DMS53 treated with DMSO at 0.1 percent for 48 hours (cell line): ENCODE measurements around the gene CPA5.
"Not testable (repeated sequence)": the region's sequence is repeated elsewhere in the genome, so short reads cannot be mapped to it uniquely, and the experiment has no call there.

Experiments
- DNase-seq: peaks from one replicate; lab custom pipeline; 2025; ENCODE audit not compliant: unreplicated experiment; lab: John Stamatoyannopoulos, UW

CPA5 gene, protein sequence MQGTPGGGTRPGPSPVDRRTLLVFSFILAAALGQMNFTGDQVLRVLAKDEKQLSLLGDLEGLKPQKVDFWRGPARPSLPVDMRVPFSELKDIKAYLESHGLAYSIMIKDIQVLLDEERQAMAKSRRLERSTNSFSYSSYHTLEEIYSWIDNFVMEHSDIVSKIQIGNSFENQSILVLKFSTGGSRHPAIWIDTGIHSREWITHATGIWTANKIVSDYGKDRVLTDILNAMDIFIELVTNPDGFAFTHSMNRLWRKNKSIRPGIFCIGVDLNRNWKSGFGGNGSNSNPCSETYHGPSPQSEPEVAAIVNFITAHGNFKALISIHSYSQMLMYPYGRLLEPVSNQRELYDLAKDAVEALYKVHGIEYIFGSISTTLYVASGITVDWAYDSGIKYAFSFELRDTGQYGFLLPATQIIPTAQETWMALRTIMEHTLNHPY

DNA sequence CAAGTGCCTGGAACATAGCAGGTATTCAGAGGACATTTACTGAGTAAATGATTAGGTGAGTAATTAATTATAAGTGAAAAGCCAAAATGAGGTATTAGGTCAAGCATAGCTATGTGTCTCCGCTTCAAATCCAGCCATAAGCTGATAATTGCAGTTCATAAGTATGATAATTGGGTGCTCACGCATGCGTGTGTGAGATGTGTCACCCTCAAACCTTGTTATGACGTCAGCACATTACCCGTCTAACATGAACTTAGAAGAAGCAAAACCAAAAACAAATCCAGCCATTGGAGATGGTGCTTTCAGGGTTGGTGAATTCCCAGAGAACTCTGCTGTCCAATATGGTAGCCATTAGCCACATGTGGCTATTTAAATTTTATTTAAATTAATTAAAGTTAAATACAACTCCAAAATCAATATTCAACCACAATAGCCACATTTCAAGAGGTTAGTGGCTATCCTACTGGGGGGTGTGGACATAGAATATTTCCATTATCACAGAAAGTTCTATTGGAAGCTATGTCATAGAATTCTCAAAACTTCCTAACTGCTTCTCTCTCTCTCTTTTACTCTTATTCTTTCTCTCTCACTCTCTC, at the start of gene CPA5:
TSS of gene CPA5 (plus strand) at position 546 of the 596 bp plus-strand sequence. CDS start 1,670 bp downstream, outside the sequence.
- no peak for DNase-seq

DNA sequence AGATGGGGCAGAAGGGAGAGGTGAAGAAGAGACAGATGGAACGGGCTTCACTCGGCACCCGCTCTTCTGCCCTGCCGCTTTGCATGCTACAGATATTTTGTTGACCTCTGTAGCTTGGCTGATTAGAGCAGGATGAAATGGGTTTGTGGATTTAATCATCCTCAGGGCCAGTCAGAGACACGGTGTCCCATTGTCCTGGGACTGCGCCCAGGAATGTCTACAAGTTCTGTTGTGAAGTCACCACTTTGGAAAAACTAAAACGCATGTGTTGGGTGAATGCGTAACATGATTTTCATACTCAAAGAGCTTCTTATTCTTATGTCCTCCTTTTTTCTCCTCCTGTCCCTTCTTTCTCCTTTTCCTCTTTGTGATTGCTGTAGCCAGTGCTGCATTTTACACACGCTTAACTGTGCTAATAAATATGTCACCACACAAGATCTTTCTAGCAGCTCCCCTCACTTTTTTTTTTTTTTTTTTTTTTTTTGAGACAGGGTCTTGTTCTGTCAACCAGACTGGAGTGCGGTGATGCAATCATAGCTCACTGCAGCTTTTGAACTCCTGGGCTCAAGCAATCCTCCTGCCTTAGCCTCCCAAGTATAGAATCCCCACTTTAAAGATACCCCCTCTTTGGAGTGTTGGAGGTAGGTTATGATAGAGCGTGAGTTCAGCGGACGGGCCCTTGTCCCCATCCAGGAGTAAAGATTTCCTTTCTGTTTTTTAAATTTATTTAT, 48.2 kb upstream of the CPA5 start:
- DNase-seq, result no peak

DNA sequence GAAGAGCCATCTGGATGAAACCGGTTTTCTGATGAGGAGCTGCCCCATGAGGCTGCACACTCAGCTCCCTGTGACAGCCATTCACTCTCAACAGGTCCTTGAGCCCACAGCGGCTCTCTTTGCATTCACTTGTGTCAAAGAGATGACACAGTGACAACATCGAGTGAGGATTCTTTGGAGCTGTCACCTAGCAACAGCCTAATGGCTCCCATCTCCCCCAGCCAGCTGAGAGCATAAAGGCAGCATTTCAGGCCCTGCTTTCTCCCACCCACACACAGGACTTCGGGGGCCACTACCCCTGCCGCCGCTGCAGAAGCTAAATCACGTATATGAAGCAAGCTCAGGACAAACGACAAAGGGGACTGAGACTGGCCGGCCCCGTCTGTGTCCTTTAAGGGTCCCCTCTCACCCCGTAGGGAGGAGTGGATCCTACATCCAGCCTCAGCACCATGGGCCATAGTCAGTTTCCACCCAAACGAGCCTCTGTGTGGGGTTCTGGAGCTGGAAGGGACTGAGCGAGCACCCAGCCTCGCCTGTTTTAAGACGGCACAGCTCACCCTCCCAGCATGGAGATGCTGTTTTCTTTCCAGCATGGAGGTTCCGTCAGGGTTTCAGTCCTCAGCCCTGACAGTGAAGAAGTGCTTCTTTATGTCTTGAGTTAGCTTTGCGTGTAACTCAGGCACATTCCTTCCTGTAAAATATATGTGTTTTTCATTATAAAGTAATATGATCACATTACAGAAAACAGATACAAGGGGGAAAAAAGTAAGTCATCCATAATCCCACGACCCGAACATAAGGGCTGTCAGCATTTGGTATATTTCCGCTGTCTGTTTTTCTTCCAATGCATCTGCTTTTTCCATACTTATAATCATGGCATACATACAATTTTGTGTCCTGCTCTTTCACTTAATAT, 46.7 kb upstream of the CPA5 start:
- no peak for DNase-seq

DNA sequence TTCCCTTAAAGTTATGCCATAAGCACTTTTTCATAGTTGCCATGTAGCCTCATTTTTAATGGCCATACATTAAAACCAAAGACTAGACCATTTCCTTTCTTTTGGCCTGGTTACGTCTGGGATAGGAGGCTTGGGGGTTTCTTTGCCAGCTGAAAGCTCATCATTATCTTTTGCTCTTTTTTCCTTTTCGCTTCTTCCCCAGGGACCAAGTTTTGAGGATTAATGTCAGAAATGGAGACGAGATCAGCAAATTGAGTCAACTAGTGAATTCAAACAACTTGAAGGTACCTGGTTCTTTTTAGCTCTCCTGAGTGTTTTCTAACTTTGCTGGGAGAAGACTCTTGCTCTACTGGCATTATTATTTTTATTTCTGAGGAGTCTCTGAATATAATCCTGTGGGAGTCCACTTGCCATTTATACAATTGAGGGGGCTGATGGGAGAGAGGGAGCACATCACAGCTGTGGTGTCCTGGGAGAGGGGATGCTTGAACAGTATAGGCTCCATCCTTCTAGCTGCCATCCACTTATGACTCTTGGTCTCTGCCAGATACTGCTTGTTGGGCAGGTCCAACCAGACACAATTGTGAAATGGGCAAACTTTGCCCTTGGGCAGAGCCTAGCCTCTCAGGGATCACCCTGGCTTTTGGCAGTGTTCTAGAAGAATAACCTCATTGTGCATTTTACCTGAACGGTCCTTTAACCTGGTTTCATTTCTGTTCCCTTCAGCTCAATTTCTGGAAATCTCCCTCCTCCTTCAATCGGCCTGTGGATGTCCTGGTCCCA, 45.9 kb upstream of the CPA5 start:
- no peak for DNase-seq

DNA sequence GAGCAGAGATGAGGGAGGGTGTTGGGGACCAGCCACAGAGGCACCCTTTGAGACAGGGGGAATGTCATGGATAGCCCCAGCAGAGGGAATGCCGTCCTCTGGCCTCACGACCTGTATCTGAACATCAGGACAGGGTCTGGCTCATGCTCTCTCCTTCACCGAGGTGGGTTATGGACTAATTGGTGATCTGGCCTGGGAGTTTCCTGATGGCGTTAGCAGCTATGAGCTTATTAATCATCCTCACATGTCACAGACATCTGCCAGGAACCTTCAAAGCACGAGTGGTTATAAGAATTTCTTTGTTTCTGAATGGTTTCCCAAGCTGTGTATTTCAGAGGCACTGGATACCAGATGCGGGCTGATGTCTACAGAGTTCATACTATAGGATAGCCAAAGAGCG, 44.8 kb upstream of the CPA5 start:
- no peak for DNase-seq

DNA sequence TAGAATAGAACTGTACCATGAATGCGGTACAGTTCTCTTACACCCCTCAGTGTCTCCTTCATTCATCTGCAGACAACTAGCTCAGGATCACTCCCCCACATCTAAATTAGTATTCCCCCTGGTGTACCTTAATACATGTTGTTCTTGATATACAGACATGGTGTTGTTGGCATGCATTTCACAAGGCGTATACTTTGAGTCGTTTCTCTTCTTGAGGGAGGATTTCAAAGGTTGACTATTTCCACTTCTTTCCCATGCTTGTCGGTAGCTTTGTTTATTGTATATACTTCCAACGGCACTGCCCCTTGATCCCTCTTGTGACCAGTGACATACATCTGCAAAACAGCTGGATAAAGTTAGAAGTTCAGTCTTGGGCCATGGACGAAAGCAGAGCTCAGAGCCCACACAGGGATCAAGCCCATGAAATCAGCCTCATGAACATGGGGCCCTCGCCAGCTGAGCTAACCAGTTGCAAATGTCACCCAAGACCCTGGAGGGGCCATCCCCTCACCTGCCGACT, 43.1 kb upstream of the CPA5 start:
- DNase-seq, result no peak

DNA sequence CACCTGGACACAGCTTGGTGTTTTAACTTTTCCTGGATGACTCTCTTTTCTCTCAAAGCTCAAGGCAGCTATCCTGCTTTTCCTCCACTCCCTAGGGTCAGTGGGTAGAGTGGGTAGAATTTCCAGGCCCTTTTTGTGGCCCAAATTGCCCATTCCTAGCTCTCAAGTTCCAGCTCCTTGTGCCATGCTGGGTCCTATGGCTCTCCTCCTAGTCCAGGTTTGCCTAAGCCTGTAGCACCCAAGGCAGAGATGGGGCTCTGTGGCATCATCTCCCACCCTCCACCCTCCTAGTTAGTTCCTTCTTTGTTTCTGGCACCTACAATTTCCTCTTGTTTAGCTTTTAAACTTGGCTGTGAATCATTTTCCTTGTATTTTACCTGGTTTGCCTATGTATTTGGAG, 42.0 kb upstream of the CPA5 start:
- DNase-seq, result no peak

DNA sequence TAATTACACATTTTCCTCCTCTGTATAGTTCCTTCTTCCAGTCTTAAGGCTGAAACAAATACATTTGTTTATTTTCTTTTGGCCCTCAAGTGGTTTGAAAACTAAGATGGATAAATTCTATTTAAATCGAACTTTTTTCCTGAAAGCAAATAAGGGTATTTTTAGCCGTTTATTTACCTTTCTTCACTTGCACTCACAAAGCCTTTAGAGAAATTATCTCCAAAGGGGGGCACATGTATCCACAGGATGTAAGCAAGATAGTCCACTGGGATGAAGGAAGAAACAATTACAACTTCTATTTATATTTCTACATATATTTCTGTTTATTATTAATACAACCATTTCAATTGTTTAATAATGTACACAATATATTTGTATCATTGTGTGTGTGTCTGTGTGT, 41.5 kb upstream of the CPA5 start:
- no peak for DNase-seq

DNA sequence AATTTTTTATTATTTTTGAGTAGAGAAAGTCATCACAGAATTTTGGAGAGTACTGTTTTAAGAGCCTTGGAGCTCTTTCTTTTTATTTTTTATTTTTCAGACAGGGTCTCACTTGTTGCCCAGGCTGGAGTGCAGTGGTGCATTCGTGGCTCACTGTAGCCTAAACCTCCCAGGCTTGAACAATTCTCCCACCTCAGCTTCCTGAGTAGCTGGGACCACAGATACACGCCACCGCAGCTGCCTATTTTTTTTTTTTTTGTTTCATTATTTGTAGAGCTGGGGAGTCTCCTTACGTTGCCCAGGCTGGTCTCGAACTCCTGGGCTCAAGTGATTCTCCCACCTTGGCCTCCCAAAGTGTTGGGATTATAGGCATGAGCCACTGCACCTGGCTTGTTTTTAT, 41.1 kb upstream of the CPA5 start:
- no peak for DNase-seq

DNA sequence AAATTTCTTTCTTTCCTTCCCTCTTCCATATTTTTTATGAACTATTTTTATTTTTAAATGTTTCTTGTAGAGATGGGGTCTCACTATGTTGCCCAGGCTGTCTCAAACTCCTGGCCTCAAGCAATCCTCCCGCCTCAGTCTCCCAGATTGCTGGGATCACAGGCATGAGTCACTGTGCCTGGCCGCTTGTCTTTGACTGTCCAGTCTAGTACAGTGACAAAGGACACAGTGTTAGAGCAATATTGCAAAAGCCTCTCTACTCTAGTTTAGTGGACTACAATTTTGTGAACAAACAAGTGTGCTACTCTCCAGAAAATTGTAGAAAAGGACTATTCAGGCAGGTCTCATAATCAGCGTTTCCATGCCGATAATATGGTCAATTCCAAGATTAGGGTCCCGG, 40.6 kb upstream of the CPA5 start:
- DNase-seq, result no peak

DNA sequence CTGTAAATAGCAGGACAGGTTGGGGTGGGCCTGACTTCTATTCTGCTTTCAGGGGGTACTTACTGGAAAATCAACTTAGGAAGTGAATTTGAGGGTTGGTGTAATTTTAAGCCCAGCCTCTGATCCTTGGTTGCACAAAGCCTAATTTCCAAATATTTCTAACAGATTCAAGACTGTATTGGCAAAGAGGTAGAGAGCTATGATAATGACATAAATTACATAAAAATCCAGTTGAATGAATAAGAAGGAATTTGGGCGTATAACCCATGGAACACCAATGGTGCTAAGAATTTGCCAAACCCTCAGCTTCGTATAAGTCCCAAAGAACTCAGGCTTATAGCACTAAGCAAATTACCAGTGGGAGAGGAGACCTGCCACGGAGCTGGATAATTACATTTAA, 39.7 kb upstream of the CPA5 start:
- DNase-seq, result no peak

DNA sequence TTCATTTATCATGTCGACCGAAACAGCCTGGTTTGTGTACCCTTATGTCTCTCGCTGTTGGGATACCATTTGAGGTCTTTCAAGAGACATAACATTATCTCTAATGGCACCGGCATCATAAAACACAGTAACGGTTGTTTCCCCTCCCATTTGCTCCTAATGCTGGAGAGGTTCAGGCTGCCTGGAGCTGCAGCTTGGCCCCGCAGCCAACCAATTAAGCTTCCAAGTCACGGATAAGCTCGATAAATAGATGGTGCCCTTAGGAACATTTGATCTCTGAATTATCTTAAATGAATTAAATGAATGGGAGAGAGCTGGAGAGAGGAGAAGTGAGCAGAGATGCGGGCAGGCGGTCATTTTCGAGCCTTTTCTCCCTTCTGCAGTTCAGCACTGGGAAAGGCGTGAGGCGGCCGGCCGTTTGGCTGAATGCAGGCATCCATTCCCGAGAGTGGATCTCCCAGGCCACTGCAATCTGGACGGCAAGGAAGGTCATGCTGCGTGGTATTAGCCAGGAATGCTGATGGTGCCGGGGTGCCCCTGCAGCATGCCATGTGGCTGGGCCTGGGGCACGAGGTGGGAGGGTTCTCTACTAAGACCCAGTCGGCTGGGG, 39.1 kb upstream of the CPA5 start:
- DNase-seq, result no peak

DNA sequence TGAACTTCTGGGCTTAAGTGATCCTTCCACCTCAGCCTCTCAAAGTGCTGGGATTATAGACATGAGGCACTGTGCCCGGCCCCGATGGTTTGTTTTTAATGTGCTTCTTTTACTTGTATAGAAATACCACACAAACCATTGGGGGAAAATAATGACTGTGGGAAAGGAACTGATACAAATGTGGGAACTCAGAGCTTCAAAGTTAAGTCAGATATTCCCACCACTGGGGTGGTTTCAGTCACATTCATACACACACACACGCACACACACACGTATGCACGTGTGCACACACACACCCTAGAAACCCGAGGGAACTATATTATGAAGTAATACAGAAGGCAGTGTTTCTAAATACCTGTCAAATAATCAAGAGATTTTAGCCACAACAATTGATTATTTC, 34.6 kb upstream of the CPA5 start:
- DNase-seq, result no peak

DNA sequence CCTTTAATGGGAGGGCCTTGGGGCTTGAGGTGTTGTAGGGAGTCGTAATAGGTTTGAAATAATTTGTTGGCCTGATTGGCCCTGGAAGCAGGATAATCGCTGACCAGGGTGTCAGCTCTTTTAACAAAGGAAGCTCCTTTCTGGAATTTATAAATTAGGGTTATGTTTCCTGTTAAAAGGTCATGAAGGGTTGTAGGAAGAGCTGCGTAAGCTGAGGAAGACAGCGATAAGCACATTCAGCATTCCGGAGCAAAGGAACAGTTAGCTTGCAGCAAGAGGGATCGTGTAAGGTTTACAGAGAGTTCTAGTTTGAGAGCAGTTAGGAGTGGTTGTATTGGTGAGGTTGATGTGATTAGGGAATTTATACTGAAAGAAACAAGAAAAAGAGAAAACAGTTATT, 30.3 kb upstream of the CPA5 start:
- DNase-seq, result no peak

DNA sequence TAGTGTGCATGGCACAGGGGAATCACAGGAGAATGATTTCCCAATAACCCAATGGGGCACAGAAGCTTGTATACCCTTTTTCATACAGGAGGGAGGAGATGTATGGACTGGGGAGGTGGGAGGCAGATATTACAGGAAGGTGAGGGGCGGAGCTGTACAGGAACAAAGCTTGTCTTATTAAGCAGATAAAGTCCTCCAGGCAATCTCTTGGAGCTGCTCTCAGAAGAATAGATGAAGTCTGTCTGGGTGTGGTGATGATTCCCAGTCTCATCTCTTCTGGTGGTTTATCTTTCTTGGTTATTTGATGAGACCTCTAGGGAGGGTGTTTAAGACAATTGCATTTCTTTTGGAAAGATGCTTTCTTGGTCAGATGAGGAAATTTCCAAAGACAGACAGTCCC, 25.1 kb upstream of the CPA5 start:
- DNase-seq, result no peak

DNA sequence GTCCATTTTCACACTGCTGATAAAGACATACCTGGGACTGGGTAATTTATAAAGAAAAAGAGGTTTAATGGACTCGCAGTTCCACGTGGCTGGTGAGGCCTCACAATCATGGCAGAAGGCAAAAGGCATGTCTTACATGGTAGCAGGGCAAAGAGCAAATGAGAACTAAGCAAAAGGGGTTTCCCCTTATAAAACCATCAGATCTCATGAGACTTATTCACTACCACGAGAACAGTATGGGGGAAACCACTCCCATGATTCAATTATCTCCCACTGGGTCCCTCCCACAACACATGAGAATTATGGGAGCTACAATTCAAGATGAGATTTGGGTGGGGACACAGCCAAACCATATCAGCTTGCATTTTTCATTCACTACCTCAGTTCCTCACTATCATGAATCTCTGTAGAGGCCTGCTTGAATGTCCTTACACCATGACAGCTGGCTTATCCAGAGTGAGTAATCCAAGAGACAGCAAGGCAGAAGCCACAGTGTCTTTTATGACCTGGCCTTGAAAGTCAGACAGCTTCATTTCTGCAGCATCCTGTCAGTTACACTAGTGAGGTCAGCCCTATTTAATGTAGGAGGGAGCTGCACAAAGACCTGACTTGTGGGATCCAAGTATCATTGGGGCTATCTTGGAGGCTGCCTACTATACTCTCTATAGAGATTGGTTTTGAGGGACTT, 22.9 kb upstream of the CPA5 start:
- not testable (repeated sequence) for DNase-seq

DNA sequence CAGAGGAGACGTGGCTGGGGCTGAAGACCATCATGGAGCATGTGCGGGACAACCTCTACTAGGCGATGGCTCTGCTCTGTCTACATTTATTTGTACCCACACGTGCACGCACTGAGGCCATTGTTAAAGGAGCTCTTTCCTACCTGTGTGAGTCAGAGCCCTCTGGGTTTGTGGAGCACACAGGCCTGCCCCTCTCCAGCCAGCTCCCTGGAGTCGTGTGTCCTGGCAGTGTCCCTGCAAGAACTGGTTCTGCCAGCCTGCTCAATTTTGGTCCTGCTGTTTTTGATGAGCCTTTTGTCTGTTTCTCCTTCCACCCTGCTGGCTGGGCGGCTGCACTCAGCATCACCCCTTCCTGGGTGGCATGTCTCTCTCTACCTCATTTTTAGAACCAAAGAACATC, 22.0 kb upstream of the CPA5 start:
- no peak for DNase-seq

DNA sequence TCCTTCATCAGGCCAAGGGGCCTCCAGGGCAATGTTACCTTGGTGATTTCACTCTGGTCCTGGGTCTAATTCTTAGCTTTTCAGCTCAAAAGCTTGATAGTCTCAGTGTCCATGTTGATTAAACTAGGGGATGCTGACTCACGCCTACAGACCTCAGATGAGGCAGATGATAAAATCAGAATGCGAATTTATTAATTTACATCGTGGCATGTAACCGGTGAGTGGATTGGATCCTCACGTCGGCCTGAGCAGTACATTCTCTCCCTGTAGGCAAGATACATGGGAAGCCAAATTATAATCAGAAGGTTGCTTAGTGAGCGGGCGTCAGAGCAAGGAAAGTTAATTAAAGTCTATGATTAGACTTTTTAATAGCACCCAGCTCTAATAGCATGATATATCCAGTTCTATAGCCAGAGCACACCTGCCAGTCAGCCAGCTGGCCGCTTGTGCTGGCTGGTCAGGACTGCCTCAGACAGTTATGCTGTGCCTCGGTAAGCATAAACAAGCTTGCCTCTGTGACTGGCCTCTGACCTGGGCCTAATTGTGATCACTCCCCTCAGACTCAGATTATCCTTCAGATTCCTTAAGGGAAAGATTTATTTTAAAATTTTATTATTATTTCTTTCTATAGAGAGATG, 20.2 kb upstream of the CPA5 start:
- DNase-seq, result no peak

DNA sequence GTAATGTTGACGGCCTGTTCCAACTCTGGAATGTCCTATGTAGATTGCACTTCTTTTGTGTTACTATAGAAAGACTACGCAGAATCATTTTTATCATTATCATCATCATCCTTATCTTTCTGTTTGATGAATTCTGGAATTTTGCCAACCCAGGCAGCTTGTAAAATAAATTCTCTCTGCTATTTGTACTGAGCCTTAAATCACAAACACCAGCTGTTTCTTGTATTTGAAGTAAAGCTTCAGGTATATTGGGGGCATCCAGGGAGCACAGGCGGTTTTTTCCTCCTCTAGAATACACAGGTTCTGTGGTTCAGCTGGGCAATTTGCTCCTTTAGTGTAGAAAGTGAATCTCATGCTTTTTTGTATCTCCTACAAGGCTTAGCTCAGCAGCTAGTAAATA, 14.9 kb upstream of the CPA5 start:
- DNase-seq, result no peak
